ENCODE results near the gene MRPL17. TPM values are rescaled to one million over a fixed set of nuclear protein-coding genes. Genes with fewer than 3 reads are reported as not detected.

The MRPL17 gene
- total RNA-seq, 3 donors from 2014 or later: 21.2 to 29.7 (median 29.6) TPM

DNA sequence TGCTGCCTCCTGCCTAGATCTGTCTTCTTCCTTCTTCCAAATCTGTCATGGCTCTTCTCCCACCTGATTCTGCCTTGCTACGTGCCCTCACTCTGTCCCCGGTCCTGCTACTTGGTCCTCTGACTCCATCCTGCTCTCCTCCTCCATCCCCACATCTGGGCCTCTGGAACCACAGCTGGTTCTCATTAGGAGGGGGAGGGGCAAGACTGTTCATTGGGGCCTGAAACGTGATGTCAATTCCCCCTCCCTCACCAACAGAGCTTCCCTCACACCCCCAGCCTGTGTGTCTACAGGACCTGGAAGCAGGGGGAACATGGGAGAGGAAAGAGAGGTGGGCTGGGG, 36.6 kb downstream of the MRPL17 start:
- intact Hi-C loops (cut with DNase I, micrococcal nuclease): no loop called here

DNA sequence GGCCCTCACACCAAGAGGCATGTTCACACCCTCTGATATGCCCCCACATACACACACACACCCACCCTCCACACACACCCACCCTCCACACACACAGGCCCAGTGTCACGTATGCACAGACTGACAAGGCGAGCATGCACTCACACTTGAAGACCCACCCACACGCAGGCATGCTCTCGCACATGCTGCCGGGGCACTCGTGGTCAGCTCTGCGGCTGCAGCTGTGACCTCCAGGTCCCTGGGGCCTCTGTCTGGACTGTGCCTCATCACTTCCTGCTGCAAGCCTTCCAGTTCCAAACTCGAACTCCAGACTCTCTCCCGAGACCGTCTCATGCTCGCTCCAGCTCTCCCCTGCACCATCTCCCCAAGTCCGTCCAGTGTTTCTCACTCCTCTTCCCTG, 37.1 kb downstream of the MRPL17 start:
- DNase-seq (peak in 2 of 3 donors; percentile 54 to 75), ATAC-seq (peak; percentile 27)
- H3K4me1 ChIP-seq (ENCODE audit: low read depth): peaks cover 15% of the 10 kb centered on the region
- no peaks in the 10 kb centered on the region for H3K9me3 ChIP-seq
- intact Hi-C loops (cut with DNase I, micrococcal nuclease): no loop called here
- TF ChIP-seq, protein P1, sequence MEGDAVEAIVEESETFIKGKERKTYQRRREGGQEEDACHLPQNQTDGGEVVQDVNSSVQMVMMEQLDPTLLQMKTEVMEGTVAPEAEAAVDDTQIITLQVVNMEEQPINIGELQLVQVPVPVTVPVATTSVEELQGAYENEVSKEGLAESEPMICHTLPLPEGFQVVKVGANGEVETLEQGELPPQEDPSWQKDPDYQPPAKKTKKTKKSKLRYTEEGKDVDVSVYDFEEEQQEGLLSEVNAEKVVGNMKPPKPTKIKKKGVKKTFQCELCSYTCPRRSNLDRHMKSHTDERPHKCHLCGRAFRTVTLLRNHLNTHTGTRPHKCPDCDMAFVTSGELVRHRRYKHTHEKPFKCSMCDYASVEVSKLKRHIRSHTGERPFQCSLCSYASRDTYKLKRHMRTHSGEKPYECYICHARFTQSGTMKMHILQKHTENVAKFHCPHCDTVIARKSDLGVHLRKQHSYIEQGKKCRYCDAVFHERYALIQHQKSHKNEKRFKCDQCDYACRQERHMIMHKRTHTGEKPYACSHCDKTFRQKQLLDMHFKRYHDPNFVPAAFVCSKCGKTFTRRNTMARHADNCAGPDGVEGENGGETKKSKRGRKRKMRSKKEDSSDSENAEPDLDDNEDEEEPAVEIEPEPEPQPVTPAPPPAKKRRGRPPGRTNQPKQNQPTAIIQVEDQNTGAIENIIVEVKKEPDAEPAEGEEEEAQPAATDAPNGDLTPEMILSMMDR (IDR thresholded peaks at IDR 0.05): no peak
- no peak overlapping the region for H3K4me3 ChIP-seq
- H3K36me3 ChIP-seq (ENCODE audit: low read depth): no peaks in the 10 kb centered on the region

More for the DNA sequence above, 36.6 kb downstream of the MRPL17 start:
- Histone ChIP-seq H3K4me1 (ENCODE audit: low read depth) (peaks cover 15% of the 10 kb centered on the region), H3K9me3 (no peaks in the 10 kb centered on the region), H3K4me3 (no peak overlapping the region), H3K36me3 (ENCODE audit: low read depth) (no peaks in the 10 kb centered on the region)
- TF ChIP-seq, protein P1 (IDR thresholded peaks at IDR 0.05): no peak
- ATAC-seq: peak; percentile 28
- peak in 2 of 3 donors; percentile 34 for DNase-seq

DNA sequence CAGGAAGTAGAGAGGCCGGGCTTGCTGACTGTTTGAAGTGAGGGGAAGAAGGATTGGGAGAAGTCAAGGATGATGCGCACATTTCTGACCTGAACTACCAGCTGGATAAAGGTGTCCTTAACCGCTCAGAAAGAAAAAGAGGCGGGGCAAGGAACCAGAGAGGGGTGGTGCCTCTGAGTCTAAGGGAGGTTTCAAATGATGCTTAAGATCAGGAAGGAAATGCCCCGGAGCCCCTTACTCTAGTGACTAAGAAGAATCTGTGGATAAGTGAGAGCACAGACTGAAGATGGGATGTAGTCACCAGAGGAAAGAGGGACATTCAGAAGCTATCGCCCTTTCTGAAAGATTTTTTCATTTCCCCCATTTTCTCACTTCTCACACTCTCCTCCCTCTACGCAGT, 40.2 kb downstream of the MRPL17 start:
- no peak overlapping the region for H3K4me3 ChIP-seq
- no peaks in the 10 kb centered on the region for H3K36me3 ChIP-seq (ENCODE audit: low read depth)
- TF ChIP-seq, protein P1 (IDR thresholded peaks at IDR 0.05): no peak
- intact Hi-C loops (cut with DNase I, micrococcal nuclease): no loop called here
- H3K9me3 ChIP-seq: no peaks in the 10 kb centered on the region
- ATAC-seq (no peak), DNase-seq (no peak)
- H3K4me1 ChIP-seq (ENCODE audit: low read depth): peaks cover 15% of the 10 kb centered on the region

DNA sequence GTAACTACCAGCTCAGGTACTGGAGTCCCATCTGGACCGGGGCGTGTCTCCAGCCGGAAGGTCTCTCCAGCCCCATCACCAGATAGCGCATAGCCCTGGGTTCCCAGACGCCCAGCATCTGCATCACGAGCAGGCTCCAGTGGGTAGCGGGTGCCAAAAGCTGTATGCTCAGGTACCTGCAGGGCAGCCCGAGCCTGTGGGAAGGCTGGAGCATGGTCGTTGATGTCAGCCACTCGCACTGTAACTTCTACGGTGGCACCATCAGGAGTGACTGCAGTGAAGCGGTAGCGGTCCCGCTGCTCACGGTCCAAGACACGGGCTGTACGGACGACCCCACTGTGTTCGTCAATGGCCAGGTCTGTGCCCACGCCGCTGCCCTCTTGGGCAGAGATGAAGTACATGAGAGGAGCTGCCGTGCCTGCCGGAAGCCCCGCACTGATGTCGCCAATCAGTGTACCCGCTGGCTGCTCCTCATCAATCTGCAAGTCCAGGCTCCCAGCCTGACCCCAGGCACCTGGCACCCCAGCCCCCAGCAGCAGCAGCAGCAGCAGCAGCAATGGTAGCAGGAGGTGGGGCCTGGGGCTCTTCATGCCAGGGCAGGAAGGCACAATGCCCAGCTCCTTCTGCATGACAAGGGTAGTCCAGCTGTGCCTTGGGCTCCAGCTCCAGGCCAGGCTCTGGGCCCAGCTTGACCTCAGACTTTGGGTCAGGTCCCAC, 42.0 kb downstream of the MRPL17 start:
- intact Hi-C loops (cut with DNase I, micrococcal nuclease): no loop called here
- TF ChIP-seq, protein P1 (IDR thresholded peaks at IDR 0.05): no peak
- H3K4me3 ChIP-seq: no peak overlapping the region
- H3K9me3 ChIP-seq: no peaks in the 10 kb centered on the region
- no peaks in the 10 kb centered on the region for H3K36me3 ChIP-seq (ENCODE audit: low read depth)
- ATAC-seq: no peak
- DNase-seq: no peak
- H3K4me1 ChIP-seq (ENCODE audit: low read depth): peaks cover 2% of the 10 kb centered on the region

DNA sequence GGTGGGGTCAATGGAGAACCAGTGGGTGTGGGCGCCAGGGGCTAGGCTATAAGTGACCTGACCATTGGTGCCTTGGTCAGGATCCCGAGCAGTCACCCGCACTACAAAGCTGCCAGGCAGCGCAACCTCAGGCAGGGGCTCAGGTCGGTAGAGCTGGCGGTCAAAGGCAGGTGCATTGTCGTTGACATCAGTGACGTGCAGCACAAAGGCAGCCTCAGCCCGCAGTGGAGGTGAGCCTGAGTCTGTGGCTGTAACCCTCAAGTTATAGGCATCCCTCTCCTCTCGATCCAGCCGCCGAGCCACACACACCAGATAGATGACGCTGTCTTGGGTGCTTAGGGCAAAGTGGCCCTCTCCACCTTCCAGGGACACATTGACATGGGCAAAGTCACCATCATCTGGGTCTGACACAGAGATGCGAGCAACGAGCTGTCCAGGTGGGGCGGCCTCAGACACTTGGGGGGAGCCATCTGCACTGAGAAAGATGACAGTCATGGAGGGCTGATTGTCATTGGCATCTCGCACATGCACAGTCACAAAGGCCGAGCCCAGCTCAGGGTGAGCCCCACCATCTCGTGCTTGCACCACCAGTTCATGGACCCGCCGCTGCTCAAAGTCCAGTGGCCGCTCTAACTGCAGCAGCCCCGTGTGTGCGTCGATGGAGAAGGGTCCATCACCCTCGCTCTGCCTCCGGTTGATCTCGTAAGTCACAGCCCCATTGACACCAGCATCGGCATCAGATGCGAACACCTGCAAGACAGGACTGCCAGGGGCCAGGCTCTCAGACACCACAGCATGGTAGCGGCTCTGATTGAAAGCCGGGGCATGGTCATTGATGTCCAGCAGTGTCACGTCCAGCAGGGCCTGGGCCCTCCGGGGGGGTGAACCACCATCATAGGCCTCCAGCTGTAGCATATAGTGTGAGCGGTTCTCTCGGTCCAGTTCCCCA, 42.8 kb downstream of the MRPL17 start:
- Histone ChIP-seq H3K9me3 (no peaks in the 10 kb centered on the region), H3K4me3 (no peak overlapping the region), H3K36me3 (ENCODE audit: low read depth) (no peaks in the 10 kb centered on the region), H3K4me1 (ENCODE audit: low read depth) (peaks cover 8% of the 10 kb centered on the region)
- no peak for DNase-seq
- TF ChIP-seq, protein P1 (IDR thresholded peaks at IDR 0.05): no peak
- ATAC-seq: no peak
- intact Hi-C loops (cut with DNase I, micrococcal nuclease): no loop called here

Data from mucosa of descending colon (tissue), 3 donors.